ENCODE results near the gene PTPN2.

- TF ChIP-seq CTCF (IDR thresholded peaks at IDR 0.05; ENCODE audit: poor library complexity, severe bottlenecking) (no peak), SMC3 (conservative IDR thresholded peaks at IDR 0.05; ENCODE audit: poor library complexity) (no peak), EZH2 (IDR thresholded peaks at IDR 0.05; ENCODE audit: borderline replicate concordance, insufficient read depth, low read length, poor library complexity, severe bottlenecking) (no peak), EP300 (conservative IDR thresholded peaks at IDR 0.05; ENCODE audit: poor library complexity, severe bottlenecking) (no peak), TAF1 (IDR thresholded peaks at IDR 0.05; ENCODE audit: low read depth) (no peak), REST (IDR thresholded peaks at IDR 0.05; ENCODE audit: borderline replicate concordance) (no peak), POLR2AphosphoS5 (IDR thresholded peaks at IDR 0.05) (no peak)
These were observed 34.5 kb downstream of the PTPN2 start for GRCh38 chr18:12849548-12849947.

Data from neural cell (in vitro differentiated cells).